Caco-2 (cell line): ENCODE data around the gene SORCS2. TPM values are rescaled to one million over a fixed set of nuclear protein-coding genes. Genes with fewer than 3 reads are reported as not detected.

Source experiments
- BruUV-seq: library from RNA; stranded (reverse); fragments of 400-500 nt; replicated peaks from 2 replicates; lab custom pipeline; 2021; lab: Mats Ljungman, UMichigan
- CTCF ChIA-PET: fragments of 300-600 bp; sonication (Branson Sonifier 250); formaldehyde crosslinking; loops from one replicate; lab custom pipeline; 2022; ENCODE audit warnings: antibody characterized with exemption; lab: Charles Lee
- POLR2A ChIA-PET: fragments of 300-600 bp; sonication (Branson Sonifier 250); formaldehyde crosslinking; loops from one replicate; lab custom pipeline; 2022; ENCODE audit warnings: antibody characterized with exemption; lab: Charles Lee
- DNase-seq, 2 experiments: peaks; one replicate each; pipeline versions ENCODE4 v3.0.0 to v3.0.0-alpha.2; 2020 to 2022
- H3K27me3 ChIP-seq: replicated peaks from 2 replicates; pipeline ENCODE4 v1.6.0; 2011; ENCODE audit warnings: low read length; ENCODE audit not compliant: control insufficient read depth, insufficient read depth
- H3K36me3 ChIP-seq: 2 replicates; pipeline ENCODE4 v1.5.1; 2011; ENCODE audit warnings: low read length; ENCODE audit not compliant: control insufficient read depth, insufficient read depth
- H3K4me1 ChIP-seq: fragments of 250-450 bp; sonication (Bioruptor Pico); 2 replicates; pipeline ENCODE4 v1.5.1; 2020; ENCODE audit warnings: mild to moderate bottlenecking
- H3K4me3 ChIP-seq: 2 replicates; pipeline ENCODE4 v1.5.1; 2011; ENCODE audit warnings: low read depth, mild to moderate bottlenecking, control low read depth, low read length
- H3K9me3 ChIP-seq: fragments of 250-450 bp; sonication (Bioruptor Pico); 2 replicates; pipeline ENCODE4 v1.5.1; 2020; ENCODE audit warnings: mild to moderate bottlenecking, moderate library complexity
- H3K27ac Mint-ChIP-seq: one replicate; pipeline ENCODE4 v1.8.0; 2022; ENCODE audit warnings: mixed read lengths; ENCODE audit not compliant: unreplicated experiment
- H3K27me3 Mint-ChIP-seq: one replicate; pipeline ENCODE4 v1.8.0; 2022; ENCODE audit warnings: mixed read lengths; ENCODE audit not compliant: insufficient read depth, unreplicated experiment
- H3K36me3 Mint-ChIP-seq: one replicate; pipeline ENCODE4 v1.8.0; 2022; ENCODE audit warnings: mild to moderate bottlenecking, mixed read lengths; ENCODE audit not compliant: insufficient read depth, unreplicated experiment
- H3K4me1 Mint-ChIP-seq: one replicate; pipeline ENCODE4 v1.8.0; 2022; ENCODE audit warnings: low read depth, mixed read lengths; ENCODE audit not compliant: unreplicated experiment
- H3K4me3 Mint-ChIP-seq: one replicate; pipeline ENCODE4 v1.8.0; 2022; ENCODE audit warnings: mild to moderate bottlenecking, moderate library complexity, mixed read lengths; ENCODE audit not compliant: unreplicated experiment
- H3K9me3 Mint-ChIP-seq: one replicate; pipeline ENCODE4 v1.8.0; 2022; ENCODE audit warnings: mixed read lengths; ENCODE audit not compliant: unreplicated experiment
- CTCF ChIP-seq, 2 experiments: fragments of 200-600 bp in 1 of 2; IDR thresholded peaks; 1 replicate in 1 of 2; 2 replicates in 1 of 2; pipeline versions ENCODE4 v1.5.1 to v1.8.0; 2011 to 2022; ENCODE audit warnings: antibody characterized with exemption in 1 of 2, control low read depth in 1 of 2, inconsistent platforms in 1 of 2, low read depth in 1 of 2, low read length in 1 of 2, mild to moderate bottlenecking in 1 of 2, moderate library complexity in 1 of 2; ENCODE audit not compliant: insufficient read depth in 1 of 2, severe bottlenecking in 1 of 2, unreplicated experiment in 1 of 2
- intact Hi-C: fragments of 100-400 bp; cut with micrococcal nuclease; formaldehyde crosslinking; loops from one replicate; pipeline ENCODE4 v1.10.0; 2022; ENCODE audit not compliant: unreplicated experiment
- total RNA-seq: library from RNA; stranded (reverse); gene quantifications from 2 replicates; pipeline ENCODE4 v1.2.3, GENCODE V29; 2022

Gene SORCS2
- total RNA-seq, 1 experiment from 2014 or later = 1.6 TPM

GRCh38 chr4:7546809-7547367 is 354.6 kb downstream of the SORCS2 start:
- no peak for DNase-seq
- BruUV-seq = no TSS peak
- ChIA-PET POLR2A (no interaction called here), CTCF (no interaction called here)
- Histone ChIP-seq H3K27me3 (no peaks in the 10 kb centered on the region), H3K36me3 (no peaks in the 10 kb centered on the region), H3K4me3 (no peak overlapping the region), H3K4me1 (no peaks in the 10 kb centered on the region), H3K9me3 (no peaks in the 10 kb centered on the region)
- TF ChIP-seq CTCF (IDR thresholded peaks at IDR 0.05; ENCODE audit: insufficient read depth in 1 of 2, low read depth in 1 of 2, low read length in 1 of 2, severe bottlenecking in 1 of 2, unreplicated experiment in 1 of 2) = no peak
- peaks cover 3% of the 10 kb centered on the region for H3K27me3 Mint-ChIP-seq
- no peaks in the 10 kb centered on the region for H3K4me1 Mint-ChIP-seq
- peak overlapping the region; percentile 90 for H3K27ac Mint-ChIP-seq
- no peaks in the 10 kb centered on the region for H3K9me3 Mint-ChIP-seq
- intact Hi-C loops = no loop called here
- no peak overlapping the region for H3K4me3 Mint-ChIP-seq
- no peaks in the 10 kb centered on the region for H3K36me3 Mint-ChIP-seq

- ChIA-PET CTCF (no interaction called here), POLR2A (no interaction called here)
- H3K27ac Mint-ChIP-seq = peak overlapping the region; percentile 90
- no peaks in the 10 kb centered on the region for H3K36me3 Mint-ChIP-seq
- H3K27me3 Mint-ChIP-seq = peaks cover 3% of the 10 kb centered on the region
- peaks cover 4% of the 10 kb centered on the region for H3K9me3 Mint-ChIP-seq
- H3K27me3 ChIP-seq = no peaks in the 10 kb centered on the region
- no peaks in the 10 kb centered on the region for H3K4me1 ChIP-seq
- BruUV-seq = no TSS peak
- no peak for DNase-seq
- TF ChIP-seq CTCF (IDR thresholded peaks at IDR 0.05; ENCODE audit: insufficient read depth in 1 of 2, low read depth in 1 of 2, low read length in 1 of 2, severe bottlenecking in 1 of 2, unreplicated experiment in 1 of 2) = no peak
- H3K36me3 ChIP-seq = no peaks in the 10 kb centered on the region
- H3K9me3 ChIP-seq = no peaks in the 10 kb centered on the region; the same call in 1 of the 2 replicates
- H3K4me3 ChIP-seq = no peak overlapping the region
- no peak overlapping the region for H3K4me3 Mint-ChIP-seq
- H3K4me1 Mint-ChIP-seq = no peaks in the 10 kb centered on the region
- intact Hi-C loops = no loop called here
These were observed 355.2 kb downstream of the SORCS2 start for GRCh38 chr4:7547368-7548040.

- ChIA-PET POLR2A (no interaction called here), CTCF (no interaction called here)
- peaks cover 27% of the 10 kb centered on the region for H3K9me3 Mint-ChIP-seq
- H3K27ac Mint-ChIP-seq = no peak overlapping the region
- no peak for DNase-seq
- H3K36me3 Mint-ChIP-seq = no peaks in the 10 kb centered on the region
- intact Hi-C loops = no loop called here
- Histone ChIP-seq H3K27me3 (no peaks in the 10 kb centered on the region), H3K4me3 (no peak overlapping the region), H3K36me3 (no peaks in the 10 kb centered on the region), H3K9me3 (peaks cover 10% of the 10 kb centered on the region), H3K4me1 (no peaks in the 10 kb centered on the region)
- TF ChIP-seq CTCF (IDR thresholded peaks at IDR 0.05; ENCODE audit: insufficient read depth in 1 of 2, low read depth in 1 of 2, low read length in 1 of 2, severe bottlenecking in 1 of 2, unreplicated experiment in 1 of 2) = no peak
- H3K27me3 Mint-ChIP-seq = no peaks in the 10 kb centered on the region
- no TSS peak for BruUV-seq
- no peak overlapping the region for H3K4me3 Mint-ChIP-seq
- H3K4me1 Mint-ChIP-seq = no peaks in the 10 kb centered on the region
These were observed 357.5 kb downstream of the SORCS2 start for GRCh38 chr4:7549866-7550265.
